ENCODE data around the gene ZFHX3.

DNA sequence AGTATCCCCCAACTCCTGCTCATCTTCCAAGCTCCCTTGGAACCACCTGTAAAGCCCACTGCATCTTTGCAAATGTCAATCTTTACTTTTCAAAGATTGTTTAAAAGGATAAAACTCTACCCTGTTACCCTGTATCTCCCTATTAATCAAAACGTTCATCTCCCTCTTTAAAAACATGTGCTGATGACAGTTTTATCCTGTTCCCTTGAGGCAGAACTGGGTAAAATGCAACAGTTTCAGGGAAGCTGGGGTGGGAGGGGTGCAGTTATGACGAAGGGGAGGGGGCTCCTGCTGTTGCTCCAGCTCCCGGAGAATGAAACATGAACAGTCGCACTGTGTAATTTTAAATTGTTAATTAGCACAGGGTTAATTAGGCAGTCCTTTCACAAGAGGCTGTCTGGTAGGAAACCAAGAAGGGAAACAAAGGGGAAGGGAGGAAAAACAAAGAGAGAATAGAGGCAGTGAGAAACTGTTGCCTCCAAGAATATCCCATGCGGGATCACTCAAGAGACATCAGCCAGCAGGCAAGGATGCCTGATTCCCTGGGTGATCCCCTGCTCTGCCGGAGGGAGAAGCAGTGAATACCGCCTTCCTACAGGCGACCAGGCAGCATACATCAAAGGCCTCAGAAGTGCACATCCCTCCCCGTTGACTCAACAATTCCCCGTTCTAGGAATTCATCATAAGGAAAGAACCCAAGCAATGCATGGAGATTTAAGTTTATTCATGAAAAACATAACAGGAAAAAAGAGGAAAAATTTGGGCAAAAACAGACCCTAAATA lies 84.2 kb downstream of the ZFHX3 start:
- TF ChIP-seq, protein P1, sequence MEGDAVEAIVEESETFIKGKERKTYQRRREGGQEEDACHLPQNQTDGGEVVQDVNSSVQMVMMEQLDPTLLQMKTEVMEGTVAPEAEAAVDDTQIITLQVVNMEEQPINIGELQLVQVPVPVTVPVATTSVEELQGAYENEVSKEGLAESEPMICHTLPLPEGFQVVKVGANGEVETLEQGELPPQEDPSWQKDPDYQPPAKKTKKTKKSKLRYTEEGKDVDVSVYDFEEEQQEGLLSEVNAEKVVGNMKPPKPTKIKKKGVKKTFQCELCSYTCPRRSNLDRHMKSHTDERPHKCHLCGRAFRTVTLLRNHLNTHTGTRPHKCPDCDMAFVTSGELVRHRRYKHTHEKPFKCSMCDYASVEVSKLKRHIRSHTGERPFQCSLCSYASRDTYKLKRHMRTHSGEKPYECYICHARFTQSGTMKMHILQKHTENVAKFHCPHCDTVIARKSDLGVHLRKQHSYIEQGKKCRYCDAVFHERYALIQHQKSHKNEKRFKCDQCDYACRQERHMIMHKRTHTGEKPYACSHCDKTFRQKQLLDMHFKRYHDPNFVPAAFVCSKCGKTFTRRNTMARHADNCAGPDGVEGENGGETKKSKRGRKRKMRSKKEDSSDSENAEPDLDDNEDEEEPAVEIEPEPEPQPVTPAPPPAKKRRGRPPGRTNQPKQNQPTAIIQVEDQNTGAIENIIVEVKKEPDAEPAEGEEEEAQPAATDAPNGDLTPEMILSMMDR (IDR thresholded peaks at IDR 0.05 in 2 of 3, conservative IDR thresholded peaks at IDR 0.05 in 1 of 3; ENCODE audit: control insufficient read depth in 2 of 3, extremely low read depth in 1 of 3, insufficient read depth in 1 of 3, low read depth in 3 of 3, low read length in 3 of 3): no peak
- TF ChIP-seq EZH2 (IDR thresholded peaks at IDR 0.05; ENCODE audit: borderline replicate concordance, control insufficient read depth, low read depth, low read length) (no peak), TCF12 (IDR thresholded peaks at IDR 0.05; ENCODE audit: low read depth, low read length) (no peak), FOXM1 (IDR thresholded peaks at IDR 0.05; ENCODE audit: low read depth, low read length) (no peak), RAD21 (IDR thresholded peaks at IDR 0.05; ENCODE audit: insufficient read depth, low read depth, low read length) (no peak)
